ENCODE results near the gene SLC12A7. TPM values are rescaled to one million over a fixed set of nuclear protein-coding genes. Genes with fewer than 3 reads are reported as not detected.

Gene SLC12A7
- total RNA-seq, 4 donors from 2014 or later: 10.6 to 32.2 (median 18.1) TPM

DNA sequence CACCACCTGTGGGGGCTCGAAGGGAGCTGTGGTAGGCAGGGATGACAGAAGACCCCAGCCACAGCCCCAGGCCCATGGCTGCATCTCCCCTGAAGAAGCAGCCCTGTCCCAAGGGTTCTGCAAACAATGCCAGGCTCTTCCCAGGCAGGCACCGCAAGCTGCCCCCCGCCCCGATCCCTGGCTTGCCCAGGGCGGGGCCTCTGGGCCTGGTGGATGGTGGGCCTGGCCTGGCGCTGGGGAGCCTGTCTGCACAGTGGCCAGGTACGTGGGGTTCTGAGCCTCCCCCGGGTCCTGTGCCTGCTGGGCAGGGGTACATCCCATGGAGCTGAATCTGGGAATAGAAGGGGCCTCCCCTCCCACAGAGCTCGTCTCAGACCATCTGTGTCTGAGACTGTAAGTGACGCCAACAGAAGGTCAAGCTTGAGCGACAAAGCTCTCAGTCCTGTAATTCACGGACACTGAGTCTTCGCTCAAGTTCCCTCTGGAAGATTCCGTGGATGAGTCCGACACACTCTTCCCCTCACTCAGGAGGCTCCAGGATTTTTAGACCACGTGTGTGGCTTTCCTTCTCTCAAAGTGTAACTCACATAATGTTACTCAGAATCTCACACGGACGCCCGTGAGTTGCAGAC, 4.4 kb upstream of the SLC12A7 start:
- no peak overlapping the region for H3K4me3 ChIP-seq (ENCODE audit: low read depth, poor library complexity, severe bottlenecking)
- TF ChIP-seq CTCF (IDR thresholded peaks at IDR 0.05) (no peak), POLR2A (IDR thresholded peaks at IDR 0.05) (no peak)
- 93% methylated on average over 19 of the region's 19 CpGs for WGBS, 2 donors
- intact Hi-C loops (cut with DNase I; ENCODE audit: low total_unique reads): no loop called here
- no peak for DNase-seq (ENCODE audit: low spot score in 2 of 2)

- no peak overlapping the region for H3K4me3 ChIP-seq (ENCODE audit: low read depth, poor library complexity, severe bottlenecking)
- intact Hi-C loops (cut with DNase I; ENCODE audit: low total_unique reads): no loop called here
- 91 to 96% methylated on average over 16 to 23 of the region's 23 CpGs for WGBS, 2 donors
- TF ChIP-seq POLR2A (IDR thresholded peaks at IDR 0.05) (no peak), CTCF (IDR thresholded peaks at IDR 0.05) (no peak)
- DNase-seq (ENCODE audit: low spot score in 2 of 2): no peak
These were observed 3.4 kb upstream of the SLC12A7 start for GRCh38 chr5:1115123-1115815.

DNA sequence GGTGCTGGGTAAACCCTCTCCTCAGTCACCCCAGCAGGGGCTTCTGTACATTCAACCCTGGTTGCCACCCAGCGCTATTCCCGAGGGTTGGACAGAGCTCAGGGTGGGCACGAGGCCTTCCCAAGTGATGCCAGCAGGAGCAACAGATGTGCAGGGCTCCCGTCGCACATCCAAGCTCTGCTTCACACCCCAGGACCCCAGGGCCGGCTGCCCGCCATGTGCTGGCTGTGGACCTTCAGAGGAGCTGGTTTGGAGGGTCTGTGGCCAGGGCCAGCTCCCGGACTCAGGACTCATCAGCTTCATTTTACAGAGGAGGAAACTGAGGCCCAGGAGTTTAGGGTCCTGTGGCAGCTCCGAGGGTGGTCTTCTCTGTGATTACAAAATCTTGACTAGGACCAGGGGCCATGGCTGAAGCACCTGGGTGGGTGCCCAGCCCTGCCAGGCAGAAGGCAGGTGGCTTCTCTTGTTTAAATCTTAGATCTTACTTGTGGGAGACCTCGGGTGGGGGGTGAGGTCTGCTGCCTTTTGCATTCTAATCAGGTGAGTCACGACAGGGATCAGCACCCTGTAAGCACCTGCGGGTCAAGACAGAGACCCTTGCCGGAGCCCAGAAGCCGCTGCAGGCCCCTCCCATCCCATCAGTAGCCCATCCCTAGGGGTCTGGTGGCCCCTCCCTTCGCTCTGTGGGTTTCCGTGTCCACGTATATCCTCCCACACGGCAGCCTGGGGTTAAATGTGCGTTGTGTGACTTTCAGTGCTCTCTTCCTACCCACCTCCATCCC, 2.1 kb upstream of the SLC12A7 start:
- 85 to 88% methylated on average over 18 to 19 of the region's 19 CpGs for WGBS, 2 donors
- TF ChIP-seq POLR2A (IDR thresholded peaks at IDR 0.05): no peak
- TF ChIP-seq CTCF (IDR thresholded peaks at IDR 0.05): no peak
- H3K4me3 ChIP-seq (ENCODE audit: low read depth, poor library complexity, severe bottlenecking): no peak overlapping the region
- intact Hi-C loops (cut with DNase I; ENCODE audit: low total_unique reads): no loop called here
- DNase-seq (ENCODE audit: low spot score in 2 of 2): no peak

- no peak overlapping the region for H3K4me3 ChIP-seq (ENCODE audit: low read depth, poor library complexity, severe bottlenecking)
- intact Hi-C loops (cut with DNase I; ENCODE audit: low total_unique reads): no loop called here
- no peak for TF ChIP-seq CTCF (IDR thresholded peaks at IDR 0.05)
- DNase-seq (ENCODE audit: low spot score in 2 of 2): no peak
- WGBS, 2 donors: 76 to 83% methylated on average over 5 of the region's 5 CpGs
These were observed 1.4 kb upstream of the SLC12A7 start for GRCh38 chr5:1113332-1113690.

GRCh38 chr5:1112596-1113331, 901 bp upstream of the SLC12A7 start:
- TF ChIP-seq CTCF (IDR thresholded peaks at IDR 0.05) (no peak), POLR2A (IDR thresholded peaks at IDR 0.05) (no peak)
- DNase-seq (ENCODE audit: low spot score in 2 of 2): no peak
- intact Hi-C loops (cut with DNase I; ENCODE audit: low total_unique reads): no loop called here
- 60 to 62% methylated on average over 11 to 13 of the region's 13 CpGs for WGBS, 2 donors
- H3K4me3 ChIP-seq (ENCODE audit: low read depth, poor library complexity, severe bottlenecking): no peak overlapping the region
